HL-60 (cell line): ENCODE measurements around the gene CHI3L2.

Experiments
- DNase-seq, 2 experiments: peaks; one replicate each; pipeline ENCODE4 v3.0.0-alpha.2; 2010 to 2020; ENCODE audit warnings: low read depth in 1 of 2, low spot score in 1 of 2
- H3K27ac ChIP-seq: fragments of 250-450 bp; sonication (Bioruptor Pico); replicated peaks from 2 replicates; pipeline ENCODE4 v1.5.1; 2020; ENCODE audit warnings: mild to moderate bottlenecking, moderate library complexity
- H3K27me3 ChIP-seq: fragments of 250-450 bp; sonication (Bioruptor Pico); 2 replicates; pipeline ENCODE4 v1.5.1; 2021; ENCODE audit warnings: mild to moderate bottlenecking, moderate library complexity; ENCODE audit not compliant: insufficient read depth, poor library complexity, severe bottlenecking
- H3K4me3 ChIP-seq: replicated peaks from 2 replicates; pipeline ENCODE4 v1.5.1; 2011; ENCODE audit warnings: mild to moderate bottlenecking, control low read depth, low read length; ENCODE audit not compliant: insufficient read depth
- GABPA ChIP-seq: IDR thresholded peaks from 2 replicates; pipeline ENCODE4 v1.6.1; 2012; ENCODE audit warnings: low read depth
- POLR2AphosphoS5 ChIP-seq: IDR thresholded peaks from 2 replicates; pipeline ENCODE4 v1.6.1; 2012; ENCODE audit warnings: low read depth
- SPI1 ChIP-seq: IDR thresholded peaks from 2 replicates; pipeline ENCODE4 v1.6.1; 2012; ENCODE audit warnings: low read depth, mild to moderate bottlenecking, borderline replicate concordance
- TF ChIP-seq, protein P1 (sequence below): IDR thresholded peaks from 2 replicates; pipeline ENCODE4 v1.6.1; 2012; ENCODE audit warnings: low read depth; ENCODE audit not compliant: insufficient replicate concordance
- TF ChIP-seq, protein P2 (sequence below): IDR thresholded peaks from one replicate; pipeline ENCODE4 v1.5.1; 2011; ENCODE audit warnings: low read length, control low read depth, inconsistent platforms; ENCODE audit not compliant: insufficient read depth

CHI3L2 gene

DNA sequence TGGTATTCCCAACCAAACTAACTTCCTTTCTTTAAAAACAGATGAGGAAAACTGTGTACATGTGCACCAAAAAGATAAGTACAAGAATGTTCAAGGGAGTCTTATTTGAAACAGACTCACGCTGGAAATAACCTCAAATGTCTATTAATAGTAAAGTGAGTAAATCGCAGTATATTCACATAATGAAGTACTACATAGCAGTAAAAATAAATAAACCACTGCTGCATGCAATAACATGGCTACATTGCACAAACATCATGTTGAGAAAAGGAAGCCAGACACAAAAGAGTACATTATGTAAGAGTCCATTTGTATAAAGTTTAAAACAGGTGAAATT lies 21.8 kb upstream of the CHI3L2 start:
- no peaks in the 10 kb centered on the region for H3K27me3 ChIP-seq
- DNase-seq = peak; percentile 66 to 67
- peak overlapping the region; percentile 94 for H3K27ac ChIP-seq
- H3K4me3 ChIP-seq = no peak overlapping the region
- TF ChIP-seq GABPA = no peak
- TF ChIP-seq, protein P1, sequence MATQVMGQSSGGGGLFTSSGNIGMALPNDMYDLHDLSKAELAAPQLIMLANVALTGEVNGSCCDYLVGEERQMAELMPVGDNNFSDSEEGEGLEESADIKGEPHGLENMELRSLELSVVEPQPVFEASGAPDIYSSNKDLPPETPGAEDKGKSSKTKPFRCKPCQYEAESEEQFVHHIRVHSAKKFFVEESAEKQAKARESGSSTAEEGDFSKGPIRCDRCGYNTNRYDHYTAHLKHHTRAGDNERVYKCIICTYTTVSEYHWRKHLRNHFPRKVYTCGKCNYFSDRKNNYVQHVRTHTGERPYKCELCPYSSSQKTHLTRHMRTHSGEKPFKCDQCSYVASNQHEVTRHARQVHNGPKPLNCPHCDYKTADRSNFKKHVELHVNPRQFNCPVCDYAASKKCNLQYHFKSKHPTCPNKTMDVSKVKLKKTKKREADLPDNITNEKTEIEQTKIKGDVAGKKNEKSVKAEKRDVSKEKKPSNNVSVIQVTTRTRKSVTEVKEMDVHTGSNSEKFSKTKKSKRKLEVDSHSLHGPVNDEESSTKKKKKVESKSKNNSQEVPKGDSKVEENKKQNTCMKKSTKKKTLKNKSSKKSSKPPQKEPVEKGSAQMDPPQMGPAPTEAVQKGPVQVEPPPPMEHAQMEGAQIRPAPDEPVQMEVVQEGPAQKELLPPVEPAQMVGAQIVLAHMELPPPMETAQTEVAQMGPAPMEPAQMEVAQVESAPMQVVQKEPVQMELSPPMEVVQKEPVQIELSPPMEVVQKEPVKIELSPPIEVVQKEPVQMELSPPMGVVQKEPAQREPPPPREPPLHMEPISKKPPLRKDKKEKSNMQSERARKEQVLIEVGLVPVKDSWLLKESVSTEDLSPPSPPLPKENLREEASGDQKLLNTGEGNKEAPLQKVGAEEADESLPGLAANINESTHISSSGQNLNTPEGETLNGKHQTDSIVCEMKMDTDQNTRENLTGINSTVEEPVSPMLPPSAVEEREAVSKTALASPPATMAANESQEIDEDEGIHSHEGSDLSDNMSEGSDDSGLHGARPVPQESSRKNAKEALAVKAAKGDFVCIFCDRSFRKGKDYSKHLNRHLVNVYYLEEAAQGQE = no peak
- no peak for TF ChIP-seq POLR2AphosphoS5
- no peak for TF ChIP-seq SPI1
- TF ChIP-seq, protein P2, sequence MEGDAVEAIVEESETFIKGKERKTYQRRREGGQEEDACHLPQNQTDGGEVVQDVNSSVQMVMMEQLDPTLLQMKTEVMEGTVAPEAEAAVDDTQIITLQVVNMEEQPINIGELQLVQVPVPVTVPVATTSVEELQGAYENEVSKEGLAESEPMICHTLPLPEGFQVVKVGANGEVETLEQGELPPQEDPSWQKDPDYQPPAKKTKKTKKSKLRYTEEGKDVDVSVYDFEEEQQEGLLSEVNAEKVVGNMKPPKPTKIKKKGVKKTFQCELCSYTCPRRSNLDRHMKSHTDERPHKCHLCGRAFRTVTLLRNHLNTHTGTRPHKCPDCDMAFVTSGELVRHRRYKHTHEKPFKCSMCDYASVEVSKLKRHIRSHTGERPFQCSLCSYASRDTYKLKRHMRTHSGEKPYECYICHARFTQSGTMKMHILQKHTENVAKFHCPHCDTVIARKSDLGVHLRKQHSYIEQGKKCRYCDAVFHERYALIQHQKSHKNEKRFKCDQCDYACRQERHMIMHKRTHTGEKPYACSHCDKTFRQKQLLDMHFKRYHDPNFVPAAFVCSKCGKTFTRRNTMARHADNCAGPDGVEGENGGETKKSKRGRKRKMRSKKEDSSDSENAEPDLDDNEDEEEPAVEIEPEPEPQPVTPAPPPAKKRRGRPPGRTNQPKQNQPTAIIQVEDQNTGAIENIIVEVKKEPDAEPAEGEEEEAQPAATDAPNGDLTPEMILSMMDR = no peak

DNA sequence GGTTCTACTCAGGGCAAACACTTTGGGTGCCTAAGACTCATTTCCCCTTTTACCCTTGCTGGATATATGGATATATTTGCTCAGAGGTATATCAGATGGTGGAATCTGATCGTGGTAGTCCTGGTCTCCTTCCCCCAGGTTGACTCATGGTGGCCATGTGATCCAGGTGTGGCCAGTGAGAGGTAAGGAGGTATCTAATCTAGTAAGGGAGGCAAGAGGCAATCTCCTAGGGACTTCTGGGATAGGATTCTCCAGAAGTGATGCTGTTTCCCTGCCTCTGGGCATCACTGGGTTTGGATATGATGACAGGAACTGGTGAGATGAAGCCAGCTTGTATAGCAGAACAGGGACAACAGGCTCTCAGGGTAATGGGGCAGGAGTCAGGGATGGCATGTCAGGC lies 18.6 kb upstream of the CHI3L2 start:
- no peak overlapping the region for H3K27ac ChIP-seq
- no peak for DNase-seq
- TF ChIP-seq SPI1 = no peak
- TF ChIP-seq, protein P1 = no peak
- TF ChIP-seq GABPA = no peak
- TF ChIP-seq, protein P2 = no peak
- no peak for TF ChIP-seq POLR2AphosphoS5
- no peaks in the 10 kb centered on the region for H3K27me3 ChIP-seq
- H3K4me3 ChIP-seq = no peak overlapping the region

DNA sequence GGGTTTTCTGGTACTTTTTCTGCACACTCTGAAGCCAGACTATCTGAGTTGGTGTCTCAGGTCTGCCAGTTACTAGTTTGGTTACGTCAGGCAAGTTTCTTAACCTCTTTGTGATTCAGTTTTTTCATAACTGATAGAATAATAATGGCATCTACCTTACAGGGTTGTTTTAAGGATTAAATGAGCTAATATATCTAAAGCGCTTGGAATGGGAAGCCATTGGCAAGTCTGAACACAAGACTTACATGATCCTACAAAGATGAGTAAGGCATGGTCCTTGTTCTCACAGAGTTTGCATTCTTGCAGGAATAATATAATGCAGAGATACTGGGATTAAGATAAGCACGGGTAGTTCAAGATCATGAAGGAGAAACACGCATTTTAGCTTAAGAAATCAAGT lies 17.9 kb upstream of the CHI3L2 start:
- DNase-seq = no peak
- TF ChIP-seq, protein P2 = no peak
- TF ChIP-seq, protein P1 = no peak
- TF ChIP-seq SPI1 (no peak), POLR2AphosphoS5 (no peak), GABPA (no peak)
- Histone ChIP-seq H3K27ac (no peak overlapping the region), H3K4me3 (no peak overlapping the region), H3K27me3 (no peaks in the 10 kb centered on the region)
